ENCODE measurements around the gene PRKAB2.

DNA sequence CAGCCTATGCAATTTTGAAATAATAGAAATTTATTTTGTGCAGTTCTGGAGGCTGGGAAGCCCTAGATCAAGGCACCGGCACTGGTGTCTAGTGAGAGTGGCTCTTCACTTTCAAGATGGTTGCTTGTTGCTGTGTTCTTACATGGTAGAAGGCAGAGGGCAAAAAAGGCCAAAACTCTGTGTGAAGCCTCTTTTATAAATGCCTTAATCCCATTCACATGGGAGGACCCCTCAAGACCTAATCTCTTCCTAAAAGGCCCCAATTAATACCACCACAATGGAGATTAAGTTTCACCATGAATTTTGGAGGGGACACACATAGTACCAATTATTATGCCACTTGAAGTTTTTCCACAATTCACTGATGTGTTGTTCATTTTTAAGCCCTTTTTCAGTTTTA, 21.0 kb downstream of the PRKAB2 start:
- no peak for TF ChIP-seq CTCF (conservative IDR thresholded peaks at IDR 0.05 in 1 of 2, IDR thresholded peaks at IDR 0.05 in 1 of 2; ENCODE audit: extremely low read depth in 1 of 2, insufficient read depth in 1 of 2, low read depth in 1 of 2, low read length in 2 of 2)
- TF ChIP-seq EZH2 (IDR thresholded peaks at IDR 0.05; ENCODE audit: borderline replicate concordance, low read length), result no peak
